Measurements from ENCODE around the gene CFAP100.

CFAP100 gene

GRCh38 chr3:126441256-126441880, 46.7 kb downstream of the CFAP100 start:
- Histone ChIP-seq H3K27me3 (replicated peaks; ENCODE audit: control insufficient read depth, insufficient read depth, low read length, poor library complexity, severe bottlenecking) (no peaks in the 10 kb centered on the region), H3K36me3 (ENCODE audit: control insufficient read depth, insufficient read depth, low read length) (peaks cover 29% of the 10 kb centered on the region), H3K4me1 (ENCODE audit: control insufficient read depth, insufficient read depth, low read length, poor library complexity, severe bottlenecking) (no peaks in the 10 kb centered on the region), H3K4me3 (ENCODE audit: insufficient read depth, low read depth, low read length, poor library complexity, severe bottlenecking) (no peak overlapping the region), H3K9me3 (ENCODE audit: control insufficient read depth, low read length) (no peaks in the 10 kb centered on the region), H3K27ac (ENCODE audit: insufficient read depth, low read length, poor library complexity, severe bottlenecking) (no peak overlapping the region)
- DNase-seq: no peak

GRCh38 chr3:126442094-126442855, 47.6 kb downstream of the CFAP100 start:
- H3K27me3 ChIP-seq (replicated peaks; ENCODE audit: control insufficient read depth, insufficient read depth, low read length, poor library complexity, severe bottlenecking): no peaks in the 10 kb centered on the region
- no peak for DNase-seq
- H3K4me3 ChIP-seq (ENCODE audit: insufficient read depth, low read depth, low read length, poor library complexity, severe bottlenecking): no peak overlapping the region
- H3K4me1 ChIP-seq (ENCODE audit: control insufficient read depth, insufficient read depth, low read length, poor library complexity, severe bottlenecking): no peaks in the 10 kb centered on the region
- H3K9me3 ChIP-seq (ENCODE audit: control insufficient read depth, low read length): no peaks in the 10 kb centered on the region
- peaks cover 20% of the 10 kb centered on the region for H3K36me3 ChIP-seq (ENCODE audit: control insufficient read depth, insufficient read depth, low read length)
- H3K27ac ChIP-seq (ENCODE audit: insufficient read depth, low read length, poor library complexity, severe bottlenecking): no peak overlapping the region

GRCh38 chr3:126442856-126443242, 48.1 kb downstream of the CFAP100 start:
- no peak overlapping the region for H3K27ac ChIP-seq (ENCODE audit: insufficient read depth, low read length, poor library complexity, severe bottlenecking)
- H3K36me3 ChIP-seq (ENCODE audit: control insufficient read depth, insufficient read depth, low read length): peaks cover 19% of the 10 kb centered on the region
- no peaks in the 10 kb centered on the region for H3K27me3 ChIP-seq (replicated peaks; ENCODE audit: control insufficient read depth, insufficient read depth, low read length, poor library complexity, severe bottlenecking)
- H3K4me1 ChIP-seq (ENCODE audit: control insufficient read depth, insufficient read depth, low read length, poor library complexity, severe bottlenecking): no peaks in the 10 kb centered on the region
- no peak overlapping the region for H3K4me3 ChIP-seq (ENCODE audit: insufficient read depth, low read depth, low read length, poor library complexity, severe bottlenecking)
- DNase-seq: no peak
- H3K9me3 ChIP-seq (ENCODE audit: control insufficient read depth, low read length): no peaks in the 10 kb centered on the region

GRCh38 chr3:126445506-126445905, 50.8 kb downstream of the CFAP100 start:
- Histone ChIP-seq H3K4me1 (ENCODE audit: control insufficient read depth, insufficient read depth, low read length, poor library complexity, severe bottlenecking) (no peaks in the 10 kb centered on the region), H3K27ac (ENCODE audit: insufficient read depth, low read length, poor library complexity, severe bottlenecking) (no peak overlapping the region), H3K4me3 (ENCODE audit: insufficient read depth, low read depth, low read length, poor library complexity, severe bottlenecking) (no peak overlapping the region), H3K36me3 (ENCODE audit: control insufficient read depth, insufficient read depth, low read length) (peaks cover 19% of the 10 kb centered on the region), H3K27me3 (replicated peaks; ENCODE audit: control insufficient read depth, insufficient read depth, low read length, poor library complexity, severe bottlenecking) (no peaks in the 10 kb centered on the region), H3K9me3 (ENCODE audit: control insufficient read depth, low read length) (no peaks in the 10 kb centered on the region)
- no peak for DNase-seq

GRCh38 chr3:126446301-126446700, 51.6 kb downstream of the CFAP100 start:
- no peak for DNase-seq
- Histone ChIP-seq H3K4me1 (ENCODE audit: control insufficient read depth, insufficient read depth, low read length, poor library complexity, severe bottlenecking) (no peaks in the 10 kb centered on the region), H3K27me3 (replicated peaks; ENCODE audit: control insufficient read depth, insufficient read depth, low read length, poor library complexity, severe bottlenecking) (no peaks in the 10 kb centered on the region), H3K36me3 (ENCODE audit: control insufficient read depth, insufficient read depth, low read length) (peaks cover 21% of the 10 kb centered on the region), H3K9me3 (ENCODE audit: control insufficient read depth, low read length) (no peaks in the 10 kb centered on the region), H3K27ac (ENCODE audit: insufficient read depth, low read length, poor library complexity, severe bottlenecking) (no peak overlapping the region), H3K4me3 (ENCODE audit: insufficient read depth, low read depth, low read length, poor library complexity, severe bottlenecking) (no peak overlapping the region)

GRCh38 chr3:126446791-126447190, 52.1 kb downstream of the CFAP100 start:
- no peak for DNase-seq
- Histone ChIP-seq H3K27ac (ENCODE audit: insufficient read depth, low read length, poor library complexity, severe bottlenecking) (no peak overlapping the region), H3K4me1 (ENCODE audit: control insufficient read depth, insufficient read depth, low read length, poor library complexity, severe bottlenecking) (no peaks in the 10 kb centered on the region), H3K36me3 (ENCODE audit: control insufficient read depth, insufficient read depth, low read length) (peaks cover 17% of the 10 kb centered on the region), H3K27me3 (replicated peaks; ENCODE audit: control insufficient read depth, insufficient read depth, low read length, poor library complexity, severe bottlenecking) (no peaks in the 10 kb centered on the region), H3K9me3 (ENCODE audit: control insufficient read depth, low read length) (no peaks in the 10 kb centered on the region), H3K4me3 (ENCODE audit: insufficient read depth, low read depth, low read length, poor library complexity, severe bottlenecking) (no peak overlapping the region)

GRCh38 chr3:126447456-126448106, 52.9 kb downstream of the CFAP100 start:
- Histone ChIP-seq H3K9me3 (ENCODE audit: control insufficient read depth, low read length) (no peaks in the 10 kb centered on the region), H3K4me1 (ENCODE audit: control insufficient read depth, insufficient read depth, low read length, poor library complexity, severe bottlenecking) (no peaks in the 10 kb centered on the region), H3K4me3 (ENCODE audit: insufficient read depth, low read depth, low read length, poor library complexity, severe bottlenecking) (no peak overlapping the region), H3K27ac (ENCODE audit: insufficient read depth, low read length, poor library complexity, severe bottlenecking) (no peak overlapping the region), H3K27me3 (replicated peaks; ENCODE audit: control insufficient read depth, insufficient read depth, low read length, poor library complexity, severe bottlenecking) (no peaks in the 10 kb centered on the region), H3K36me3 (ENCODE audit: control insufficient read depth, insufficient read depth, low read length) (peaks cover 23% of the 10 kb centered on the region)
- DNase-seq: no peak

GRCh38 chr3:126448136-126448892, 53.6 kb downstream of the CFAP100 start:
- no peak for DNase-seq
- Histone ChIP-seq H3K27ac (ENCODE audit: insufficient read depth, low read length, poor library complexity, severe bottlenecking) (no peak overlapping the region), H3K9me3 (ENCODE audit: control insufficient read depth, low read length) (no peaks in the 10 kb centered on the region)

GRCh38 chr3:126448893-126449180, 54.1 kb downstream of the CFAP100 start:
- H3K27ac ChIP-seq (ENCODE audit: insufficient read depth, low read length, poor library complexity, severe bottlenecking): no peak overlapping the region
- H3K36me3 ChIP-seq (ENCODE audit: control insufficient read depth, insufficient read depth, low read length): peaks cover 31% of the 10 kb centered on the region
- no peaks in the 10 kb centered on the region for H3K9me3 ChIP-seq (ENCODE audit: control insufficient read depth, low read length)
- no peaks in the 10 kb centered on the region for H3K4me1 ChIP-seq (ENCODE audit: control insufficient read depth, insufficient read depth, low read length, poor library complexity, severe bottlenecking)
- H3K4me3 ChIP-seq (ENCODE audit: insufficient read depth, low read depth, low read length, poor library complexity, severe bottlenecking): no peak overlapping the region
- no peaks in the 10 kb centered on the region for H3K27me3 ChIP-seq (replicated peaks; ENCODE audit: control insufficient read depth, insufficient read depth, low read length, poor library complexity, severe bottlenecking)
- no peak for DNase-seq

More at GRCh38 chr3:126448136-126448892, 53.6 kb downstream of the CFAP100 start:
- H3K4me3 ChIP-seq (ENCODE audit: insufficient read depth, low read depth, low read length, poor library complexity, severe bottlenecking): no peak overlapping the region
- H3K27me3 ChIP-seq (replicated peaks; ENCODE audit: control insufficient read depth, insufficient read depth, low read length, poor library complexity, severe bottlenecking): no peaks in the 10 kb centered on the region
- peaks cover 27% of the 10 kb centered on the region for H3K36me3 ChIP-seq (ENCODE audit: control insufficient read depth, insufficient read depth, low read length)
- H3K4me1 ChIP-seq (ENCODE audit: control insufficient read depth, insufficient read depth, low read length, poor library complexity, severe bottlenecking): no peaks in the 10 kb centered on the region
